Esophagus squamous epithelium (tissue), 4 donors: Measurements from ENCODE around the gene ECI1.

Experiments
- CTCF ChIP-seq, 6 experiments: fragments of 450-650 bp in 4 of 6; fragments of 200-600 bp in 2 of 6; sonication (generic) in 2 of 6; IDR thresholded peaks; one replicate each; pipeline ENCODE4 v1.5.1; 2016 to 2019; ENCODE audit warnings: antibody characterized with exemption in 6 of 6, mild to moderate bottlenecking in 4 of 6, moderate library complexity in 4 of 6
- POLR2A ChIP-seq, 4 donors: fragments of 450-650 bp; IDR thresholded peaks; one replicate each; pipeline ENCODE4 v1.6.1; 2017; ENCODE audit warnings: antibody characterized with exemption in 4 of 4, mild to moderate bottlenecking in 4 of 4, moderate library complexity in 3 of 4

- TF ChIP-seq CTCF (IDR thresholded peaks at IDR 0.05): no peak
- TF ChIP-seq POLR2A (IDR thresholded peaks at IDR 0.05): no peak
Observed at GRCh38 chr16:2275476-2276367, 24.3 kb upstream of the ECI1 start.
